Measurements from ENCODE around the gene MSRB1.
A peak's percentile ranks its signal among the peaks of the same experiment; 100 is the strongest.
"Not testable (repeated sequence)": the region's sequence is repeated elsewhere in the genome, so short reads cannot be mapped to it uniquely, and the experiment has no call there.

The MSRB1 gene

DNA sequence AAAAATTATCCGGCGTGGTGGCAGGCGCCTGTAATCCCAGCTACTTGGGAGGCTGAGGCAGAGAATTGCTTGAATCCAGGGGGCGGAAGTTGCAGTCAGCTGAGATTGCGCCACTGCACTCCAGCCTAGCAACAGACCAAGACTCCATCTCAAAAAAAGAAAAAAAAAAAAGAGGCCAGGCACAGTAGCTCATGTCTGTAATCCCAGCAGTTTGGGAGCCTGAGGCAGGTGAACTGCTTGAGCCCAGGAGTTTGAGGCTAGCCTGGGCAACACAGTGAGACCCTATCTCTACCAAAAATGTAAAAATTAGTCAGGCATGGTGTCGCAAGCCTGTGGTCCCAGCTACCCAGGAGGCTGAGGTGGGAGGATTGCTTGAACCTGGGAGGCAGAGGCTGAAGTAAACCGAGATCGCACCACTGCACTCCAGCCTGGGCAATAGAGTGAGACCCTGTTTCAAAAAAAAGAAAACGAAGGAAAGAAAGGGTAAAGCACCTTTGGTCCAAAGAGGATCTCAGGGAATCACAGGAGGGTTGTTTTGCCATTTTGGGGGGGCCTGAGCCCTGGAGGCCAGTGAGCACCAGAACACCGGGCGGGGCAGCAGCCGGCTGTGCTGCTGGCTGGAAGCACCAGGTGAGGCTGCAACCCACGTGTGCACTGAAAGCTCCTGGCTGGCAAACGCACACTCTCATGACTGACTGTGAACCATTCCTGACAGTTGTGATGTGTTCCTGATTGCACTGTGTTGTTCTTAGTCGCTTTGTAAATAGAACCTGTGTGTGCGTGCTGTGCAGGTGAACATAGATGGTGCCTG lies 43.2 kb downstream of the MSRB1 start:
- no peak for TF ChIP-seq JUND (IDR thresholded peaks at IDR 0.05; ENCODE audit: low read depth)
- in situ Hi-C loops (cut with HindIII; ENCODE audit: low pct_unique_long_range_greater_than_20kb, low sequenced_read_pairs), result no loop called here
- peak; percentile 70 to 90 for DNase-seq (ENCODE audit: low read depth in 1 of 2, low spot score in 1 of 2)

DNA sequence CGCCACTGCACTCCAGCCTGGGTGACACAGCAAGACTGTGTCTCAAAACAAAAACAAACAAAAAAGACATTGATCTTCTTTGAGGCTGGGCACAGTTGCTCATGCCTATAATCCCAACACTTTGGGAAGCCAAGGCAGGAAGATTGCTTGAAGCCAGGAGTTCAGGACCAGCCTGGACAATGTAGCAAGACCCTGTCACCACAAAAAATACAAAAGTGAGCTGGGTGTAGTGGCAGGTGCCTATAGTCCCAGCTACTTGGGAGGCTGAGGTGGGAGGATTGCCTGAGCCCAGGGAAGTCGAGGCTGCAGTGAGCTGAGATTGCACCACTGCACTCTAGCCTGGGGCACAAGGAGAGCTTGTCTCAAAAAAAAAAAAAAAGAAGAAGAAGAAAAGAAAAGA lies 45.3 kb downstream of the MSRB1 start:
- DNase-seq (ENCODE audit: low read depth in 1 of 2, low spot score in 1 of 2); in situ Hi-C loops (cut with HindIII; ENCODE audit: low pct_unique_long_range_greater_than_20kb, low sequenced_read_pairs): not testable (repeated sequence)

DNA sequence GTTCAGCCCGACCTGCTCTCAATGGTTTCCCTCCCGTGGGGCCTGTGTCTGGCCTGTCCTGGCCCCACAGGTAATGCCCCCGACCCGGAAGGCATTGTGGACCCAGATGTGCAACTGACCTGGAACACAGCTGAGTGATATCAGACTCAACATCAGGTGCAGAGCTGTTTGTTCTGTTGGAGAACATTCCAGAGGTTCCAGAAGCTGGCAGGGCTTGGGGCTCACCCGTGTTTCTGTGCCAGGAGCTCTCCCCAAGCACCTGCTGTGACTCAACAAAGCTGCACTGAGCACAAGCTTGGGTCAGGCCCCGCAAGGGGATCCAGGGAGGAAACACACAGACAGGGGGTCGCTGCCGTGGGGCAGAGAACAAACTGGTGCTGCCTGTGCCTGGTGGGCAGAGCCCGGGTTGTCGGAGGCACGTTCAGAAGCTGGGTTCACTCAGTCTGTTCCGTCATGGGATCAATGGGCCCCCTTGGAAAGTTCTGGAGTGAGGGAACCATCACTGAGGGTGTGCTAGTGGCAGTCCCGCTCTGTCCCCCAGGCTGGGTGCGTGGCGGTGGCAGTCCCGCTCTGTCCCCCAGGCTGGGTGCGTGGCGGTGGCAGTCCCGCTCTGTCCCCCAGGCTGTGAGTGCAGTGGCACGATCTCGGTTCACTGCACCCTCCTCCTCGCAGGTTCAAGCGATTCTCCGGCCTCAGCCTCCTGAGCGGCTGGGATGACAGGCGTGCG lies 46.9 kb downstream of the MSRB1 start:
- in situ Hi-C loops (cut with HindIII; ENCODE audit: low pct_unique_long_range_greater_than_20kb, low sequenced_read_pairs), result no loop called here
- peak in 1 of 2 experiments; percentile 51 for DNase-seq (ENCODE audit: low read depth in 1 of 2, low spot score in 1 of 2)
- no peak for TF ChIP-seq JUND (IDR thresholded peaks at IDR 0.05; ENCODE audit: low read depth)

DNA sequence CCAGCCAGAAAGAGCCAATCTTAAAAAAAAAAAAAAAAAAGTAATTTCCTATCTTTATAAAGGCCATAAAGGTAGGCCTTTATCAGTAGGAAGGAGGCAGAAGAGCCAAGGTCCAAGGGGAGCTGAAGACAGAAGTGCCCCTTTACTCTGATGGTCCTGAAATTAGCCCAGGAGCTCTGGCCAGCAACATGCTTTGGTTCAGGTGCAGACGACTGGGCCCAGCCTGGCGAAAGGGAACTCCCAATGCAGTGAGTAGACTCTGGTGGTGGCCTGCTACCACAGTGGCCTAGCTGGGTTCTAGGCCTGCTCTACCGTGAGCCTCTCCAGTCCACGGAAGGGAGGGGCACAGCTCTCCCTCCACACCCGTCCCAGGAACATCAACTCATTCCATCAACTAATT lies 47.9 kb downstream of the MSRB1 start:
- in situ Hi-C loops (cut with HindIII; ENCODE audit: low pct_unique_long_range_greater_than_20kb, low sequenced_read_pairs), result no loop called here
- no peak for TF ChIP-seq JUND (IDR thresholded peaks at IDR 0.05; ENCODE audit: low read depth)
- DNase-seq (ENCODE audit: low read depth in 1 of 2, low spot score in 1 of 2), result no peak

DNA sequence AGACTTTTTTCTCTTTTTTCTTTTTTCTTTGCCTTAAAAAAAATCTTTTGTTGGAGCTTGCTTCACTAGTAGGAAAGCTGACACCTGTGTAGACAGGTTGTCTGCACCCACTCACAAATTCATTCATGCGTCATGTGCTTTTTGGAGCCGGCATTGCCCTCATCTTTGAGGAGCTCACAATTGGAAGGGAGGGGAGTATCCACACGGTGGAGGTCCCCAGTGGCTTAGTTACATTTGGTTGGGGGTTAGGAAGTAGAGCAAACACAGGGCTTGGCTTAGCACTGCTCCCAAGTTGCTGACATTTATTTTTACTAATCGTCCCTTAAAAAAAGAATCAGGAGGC lies 52.3 kb downstream of the MSRB1 start:
- no peak for TF ChIP-seq JUND (IDR thresholded peaks at IDR 0.05; ENCODE audit: low read depth)
- in situ Hi-C loops (cut with HindIII; ENCODE audit: low pct_unique_long_range_greater_than_20kb, low sequenced_read_pairs), result no loop called here
- no peak for DNase-seq (ENCODE audit: low read depth in 1 of 2, low spot score in 1 of 2)

DNA sequence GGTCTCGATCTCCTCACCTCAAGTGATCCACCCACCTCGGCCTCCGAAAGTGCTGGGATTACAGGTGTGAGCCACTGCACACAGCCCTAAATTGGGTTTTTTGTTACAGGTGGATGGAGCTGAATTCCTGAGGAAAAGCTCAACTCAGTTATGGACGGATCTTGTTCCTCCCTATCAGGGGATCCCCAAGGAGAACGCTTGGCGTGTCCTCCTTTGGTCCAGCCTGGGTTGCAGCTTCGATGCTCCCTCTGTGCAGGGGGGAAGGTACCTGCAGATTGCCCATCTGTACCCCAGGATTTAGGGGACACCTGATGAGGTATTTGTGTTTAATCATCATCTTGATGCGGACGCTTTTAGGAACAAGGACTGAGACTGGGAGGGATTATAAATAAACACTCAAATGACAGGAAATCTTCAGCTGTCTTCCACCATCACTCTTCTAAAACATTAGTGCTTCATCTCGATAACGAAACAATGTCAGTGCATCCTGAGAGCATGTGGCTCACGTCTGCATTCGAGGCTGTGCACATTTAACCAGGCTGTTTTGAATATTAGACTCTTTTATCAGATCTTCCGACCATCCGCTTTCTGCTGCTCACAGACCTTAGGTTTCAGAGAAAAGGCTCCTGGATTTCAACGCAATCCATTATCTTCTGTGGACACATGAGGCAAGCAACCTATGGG lies 52.8 kb downstream of the MSRB1 start:
- TF ChIP-seq JUND (IDR thresholded peaks at IDR 0.05; ENCODE audit: low read depth), result no peak
- in situ Hi-C loops (cut with HindIII; ENCODE audit: low pct_unique_long_range_greater_than_20kb, low sequenced_read_pairs), result no loop called here
- DNase-seq (ENCODE audit: low read depth in 1 of 2, low spot score in 1 of 2), result no peak

Measured in T47D (cell line).